ENCODE results near the gene IRGC. TPM values are rescaled to one million over a fixed set of nuclear protein-coding genes. Genes with fewer than 3 reads are reported as not detected.
A peak's percentile ranks its signal among the peaks of the same experiment; 100 is the strongest.

The IRGC gene
- total RNA-seq, 1 experiment from 2014 or later, result not detected

DNA sequence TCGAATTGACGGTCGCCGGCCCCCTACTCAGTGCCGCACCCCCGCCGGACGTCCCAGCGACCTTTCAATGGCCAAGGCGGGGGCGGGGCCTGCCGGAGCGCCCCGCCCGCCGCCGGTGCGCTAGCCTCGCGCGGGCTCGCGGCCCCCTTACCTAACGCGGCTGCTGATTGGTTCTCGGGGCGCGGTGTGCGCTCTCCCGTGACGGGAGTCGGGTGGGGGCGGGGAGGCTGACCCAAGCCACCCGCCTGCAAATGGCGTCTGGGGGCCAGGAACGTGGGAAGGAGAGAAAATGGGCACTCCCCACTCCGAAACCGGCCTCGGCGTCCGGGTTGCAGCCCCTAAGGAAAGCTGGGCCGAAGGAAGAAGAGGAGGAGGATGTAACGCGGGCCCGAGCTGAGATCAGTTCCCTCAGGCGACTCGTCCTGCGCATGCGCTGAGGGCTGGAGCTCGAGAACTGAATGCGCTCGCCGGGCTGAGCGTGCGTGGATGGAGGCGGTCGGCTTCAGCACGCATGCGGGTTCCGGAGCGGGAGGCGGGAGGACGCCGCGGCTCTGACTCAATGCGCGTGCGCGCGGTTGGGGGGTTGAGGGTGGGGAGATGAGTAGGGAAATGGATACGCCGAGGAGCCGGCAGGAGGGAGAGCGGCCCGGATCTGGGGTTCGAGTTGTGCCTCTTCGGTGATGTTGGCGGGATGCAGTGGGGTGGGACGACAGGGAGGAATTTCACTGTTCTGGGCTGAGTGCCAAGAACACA, 38.8 kb downstream of the IRGC start, which contains the start of gene SMG9 (continued):
- TF ChIP-seq CREB1 (CRISPR knock-in tag; IDR thresholded peaks at IDR 0.05), result no peak
- TF ChIP-seq, protein P1, sequence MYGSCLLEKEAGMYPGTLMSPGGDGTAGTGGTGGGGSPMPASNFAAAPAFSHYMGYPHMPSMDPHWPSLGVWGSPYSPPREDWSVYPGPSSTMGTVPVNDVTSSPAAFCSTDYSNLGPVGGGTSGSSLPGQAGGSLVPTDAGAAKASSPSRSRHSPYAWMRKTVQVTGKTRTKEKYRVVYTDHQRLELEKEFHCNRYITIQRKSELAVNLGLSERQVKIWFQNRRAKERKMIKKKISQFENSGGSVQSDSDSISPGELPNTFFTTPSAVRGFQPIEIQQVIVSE (CRISPR knock-in tag; IDR thresholded peaks at IDR 0.05; ENCODE audit: borderline replicate concordance), result no peak
- TF ChIP-seq ZNF232 (CRISPR knock-in tag; IDR thresholded peaks at IDR 0.05), result peak; percentile 78; the same call in 1 of the 2 replicates
- TF ChIP-seq, protein P2, sequence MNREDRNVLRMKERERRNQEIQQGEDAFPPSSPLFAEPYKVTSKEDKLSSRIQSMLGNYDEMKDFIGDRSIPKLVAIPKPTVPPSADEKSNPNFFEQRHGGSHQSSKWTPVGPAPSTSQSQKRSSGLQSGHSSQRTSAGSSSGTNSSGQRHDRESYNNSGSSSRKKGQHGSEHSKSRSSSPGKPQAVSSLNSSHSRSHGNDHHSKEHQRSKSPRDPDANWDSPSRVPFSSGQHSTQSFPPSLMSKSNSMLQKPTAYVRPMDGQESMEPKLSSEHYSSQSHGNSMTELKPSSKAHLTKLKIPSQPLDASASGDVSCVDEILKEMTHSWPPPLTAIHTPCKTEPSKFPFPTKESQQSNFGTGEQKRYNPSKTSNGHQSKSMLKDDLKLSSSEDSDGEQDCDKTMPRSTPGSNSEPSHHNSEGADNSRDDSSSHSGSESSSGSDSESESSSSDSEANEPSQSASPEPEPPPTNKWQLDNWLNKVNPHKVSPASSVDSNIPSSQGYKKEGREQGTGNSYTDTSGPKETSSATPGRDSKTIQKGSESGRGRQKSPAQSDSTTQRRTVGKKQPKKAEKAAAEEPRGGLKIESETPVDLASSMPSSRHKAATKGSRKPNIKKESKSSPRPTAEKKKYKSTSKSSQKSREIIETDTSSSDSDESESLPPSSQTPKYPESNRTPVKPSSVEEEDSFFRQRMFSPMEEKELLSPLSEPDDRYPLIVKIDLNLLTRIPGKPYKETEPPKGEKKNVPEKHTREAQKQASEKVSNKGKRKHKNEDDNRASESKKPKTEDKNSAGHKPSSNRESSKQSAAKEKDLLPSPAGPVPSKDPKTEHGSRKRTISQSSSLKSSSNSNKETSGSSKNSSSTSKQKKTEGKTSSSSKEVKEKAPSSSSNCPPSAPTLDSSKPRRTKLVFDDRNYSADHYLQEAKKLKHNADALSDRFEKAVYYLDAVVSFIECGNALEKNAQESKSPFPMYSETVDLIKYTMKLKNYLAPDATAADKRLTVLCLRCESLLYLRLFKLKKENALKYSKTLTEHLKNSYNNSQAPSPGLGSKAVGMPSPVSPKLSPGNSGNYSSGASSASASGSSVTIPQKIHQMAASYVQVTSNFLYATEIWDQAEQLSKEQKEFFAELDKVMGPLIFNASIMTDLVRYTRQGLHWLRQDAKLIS (CRISPR knock-in tag; IDR thresholded peaks at IDR 0.05; ENCODE audit: borderline replicate concordance), result no peak
- TF ChIP-seq TEAD1 (CRISPR knock-in tag; IDR thresholded peaks at IDR 0.05), result no peak
- TF ChIP-seq ETV6 (CRISPR knock-in tag; IDR thresholded peaks at IDR 0.05), result peak; percentile 55
- TF ChIP-seq GTF2I (CRISPR knock-in tag; conservative IDR thresholded peaks at IDR 0.05), result no peak
- TF ChIP-seq RORB (CRISPR knock-in tag; IDR thresholded peaks at IDR 0.05), result no peak
- TF ChIP-seq SOX15 (CRISPR knock-in tag; IDR thresholded peaks at IDR 0.05), result no peak
- TF ChIP-seq ZNF219 (CRISPR knock-in tag; IDR thresholded peaks at IDR 0.05; ENCODE audit: borderline replicate concordance), result no peak

DNA sequence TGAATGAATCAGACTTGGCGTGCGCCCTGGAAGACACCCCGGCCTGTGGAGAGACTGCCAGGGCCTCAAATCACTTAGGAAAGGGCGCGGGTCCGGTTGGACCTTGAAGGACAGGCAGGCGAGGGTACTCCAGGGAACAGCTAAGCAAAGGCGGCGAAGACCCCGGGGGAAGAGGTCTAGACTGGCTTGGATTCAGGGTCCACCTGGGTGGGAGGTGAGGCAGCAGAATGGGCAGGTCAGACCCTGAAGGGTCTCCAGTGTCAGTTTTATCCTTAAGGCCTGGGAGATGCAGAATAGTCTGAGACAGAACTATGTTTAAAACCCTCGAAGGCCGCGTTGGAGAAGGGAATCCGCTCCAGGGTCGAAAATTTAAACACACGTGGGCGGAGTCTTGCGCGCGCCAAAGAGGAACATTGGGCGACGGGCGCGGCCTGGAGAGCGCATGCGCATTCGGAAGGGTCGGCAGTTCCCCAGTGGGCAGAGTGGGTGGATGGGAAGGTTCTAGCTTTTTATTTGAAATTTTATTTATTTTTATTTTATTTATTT, 39.5 kb downstream of the IRGC start:
- ATAC-seq (peak; percentile 5), DNase-seq (ENCODE audit: low spot score) (peak; percentile 62)
- Mint-ChIP-seq H3K36me3 (peaks cover 15% of the 10 kb centered on the region), H3K9me3 (no peaks in the 10 kb centered on the region), H3K4me3 (peak overlapping the region; percentile 96), H3K27ac (peak overlapping the region; percentile 99), H3K4me1 (peaks cover 31% of the 10 kb centered on the region), H3K27me3 (ENCODE audit: low read depth) (no peaks in the 10 kb centered on the region)
- CTCF ChIA-PET, result interaction anchor here (0.5 to 7.7 kb wide), 9 partner anchors 10 to 198 kb away, joined by 3 to 76 read pairs (median 5); no protein-coding TSS in a partner anchor
- POLR2A ChIA-PET, result interaction anchor here (0.7 to 2.9 kb wide), 5 partner anchors 10 to 25 kb away, joined by 3 to 12 read pairs (median 3); partner anchors contain the start of gene KCNN4
- TF ChIP-seq, protein P3, sequence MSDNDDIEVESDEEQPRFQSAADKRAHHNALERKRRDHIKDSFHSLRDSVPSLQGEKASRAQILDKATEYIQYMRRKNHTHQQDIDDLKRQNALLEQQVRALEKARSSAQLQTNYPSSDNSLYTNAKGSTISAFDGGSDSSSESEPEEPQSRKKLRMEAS (CRISPR knock-in tag; IDR thresholded peaks at IDR 0.05), result peak; percentile 71
- TF ChIP-seq, protein P4, sequence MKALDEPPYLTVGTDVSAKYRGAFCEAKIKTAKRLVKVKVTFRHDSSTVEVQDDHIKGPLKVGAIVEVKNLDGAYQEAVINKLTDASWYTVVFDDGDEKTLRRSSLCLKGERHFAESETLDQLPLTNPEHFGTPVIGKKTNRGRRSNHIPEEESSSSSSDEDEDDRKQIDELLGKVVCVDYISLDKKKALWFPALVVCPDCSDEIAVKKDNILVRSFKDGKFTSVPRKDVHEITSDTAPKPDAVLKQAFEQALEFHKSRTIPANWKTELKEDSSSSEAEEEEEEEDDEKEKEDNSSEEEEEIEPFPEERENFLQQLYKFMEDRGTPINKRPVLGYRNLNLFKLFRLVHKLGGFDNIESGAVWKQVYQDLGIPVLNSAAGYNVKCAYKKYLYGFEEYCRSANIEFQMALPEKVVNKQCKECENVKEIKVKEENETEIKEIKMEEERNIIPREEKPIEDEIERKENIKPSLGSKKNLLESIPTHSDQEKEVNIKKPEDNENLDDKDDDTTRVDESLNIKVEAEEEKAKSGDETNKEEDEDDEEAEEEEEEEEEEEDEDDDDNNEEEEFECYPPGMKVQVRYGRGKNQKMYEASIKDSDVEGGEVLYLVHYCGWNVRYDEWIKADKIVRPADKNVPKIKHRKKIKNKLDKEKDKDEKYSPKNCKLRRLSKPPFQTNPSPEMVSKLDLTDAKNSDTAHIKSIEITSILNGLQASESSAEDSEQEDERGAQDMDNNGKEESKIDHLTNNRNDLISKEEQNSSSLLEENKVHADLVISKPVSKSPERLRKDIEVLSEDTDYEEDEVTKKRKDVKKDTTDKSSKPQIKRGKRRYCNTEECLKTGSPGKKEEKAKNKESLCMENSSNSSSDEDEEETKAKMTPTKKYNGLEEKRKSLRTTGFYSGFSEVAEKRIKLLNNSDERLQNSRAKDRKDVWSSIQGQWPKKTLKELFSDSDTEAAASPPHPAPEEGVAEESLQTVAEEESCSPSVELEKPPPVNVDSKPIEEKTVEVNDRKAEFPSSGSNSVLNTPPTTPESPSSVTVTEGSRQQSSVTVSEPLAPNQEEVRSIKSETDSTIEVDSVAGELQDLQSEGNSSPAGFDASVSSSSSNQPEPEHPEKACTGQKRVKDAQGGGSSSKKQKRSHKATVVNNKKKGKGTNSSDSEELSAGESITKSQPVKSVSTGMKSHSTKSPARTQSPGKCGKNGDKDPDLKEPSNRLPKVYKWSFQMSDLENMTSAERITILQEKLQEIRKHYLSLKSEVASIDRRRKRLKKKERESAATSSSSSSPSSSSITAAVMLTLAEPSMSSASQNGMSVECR (CRISPR knock-in tag; IDR thresholded peaks at IDR 0.05; ENCODE audit: borderline replicate concordance), result peak; percentile 41; the same call in 1 of the 2 replicates
- TF ChIP-seq HMGA2 (CRISPR knock-in tag; IDR thresholded peaks at IDR 0.05), result no peak; the same call in 1 of the 2 replicates
- TF ChIP-seq, protein P5, sequence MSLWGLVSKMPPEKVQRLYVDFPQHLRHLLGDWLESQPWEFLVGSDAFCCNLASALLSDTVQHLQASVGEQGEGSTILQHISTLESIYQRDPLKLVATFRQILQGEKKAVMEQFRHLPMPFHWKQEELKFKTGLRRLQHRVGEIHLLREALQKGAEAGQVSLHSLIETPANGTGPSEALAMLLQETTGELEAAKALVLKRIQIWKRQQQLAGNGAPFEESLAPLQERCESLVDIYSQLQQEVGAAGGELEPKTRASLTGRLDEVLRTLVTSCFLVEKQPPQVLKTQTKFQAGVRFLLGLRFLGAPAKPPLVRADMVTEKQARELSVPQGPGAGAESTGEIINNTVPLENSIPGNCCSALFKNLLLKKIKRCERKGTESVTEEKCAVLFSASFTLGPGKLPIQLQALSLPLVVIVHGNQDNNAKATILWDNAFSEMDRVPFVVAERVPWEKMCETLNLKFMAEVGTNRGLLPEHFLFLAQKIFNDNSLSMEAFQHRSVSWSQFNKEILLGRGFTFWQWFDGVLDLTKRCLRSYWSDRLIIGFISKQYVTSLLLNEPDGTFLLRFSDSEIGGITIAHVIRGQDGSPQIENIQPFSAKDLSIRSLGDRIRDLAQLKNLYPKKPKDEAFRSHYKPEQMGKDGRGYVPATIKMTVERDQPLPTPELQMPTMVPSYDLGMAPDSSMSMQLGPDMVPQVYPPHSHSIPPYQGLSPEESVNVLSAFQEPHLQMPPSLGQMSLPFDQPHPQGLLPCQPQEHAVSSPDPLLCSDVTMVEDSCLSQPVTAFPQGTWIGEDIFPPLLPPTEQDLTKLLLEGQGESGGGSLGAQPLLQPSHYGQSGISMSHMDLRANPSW (CRISPR knock-in tag; conservative IDR thresholded peaks at IDR 0.05; ENCODE audit: low read depth), result no peak
- 0 out of 2 replicates have a peak, but pooled peaks have one; percentile 11 for TF ChIP-seq NFE2L1 (CRISPR knock-in tag; IDR thresholded peaks at IDR 0.05)
- TF ChIP-seq, protein P6, sequence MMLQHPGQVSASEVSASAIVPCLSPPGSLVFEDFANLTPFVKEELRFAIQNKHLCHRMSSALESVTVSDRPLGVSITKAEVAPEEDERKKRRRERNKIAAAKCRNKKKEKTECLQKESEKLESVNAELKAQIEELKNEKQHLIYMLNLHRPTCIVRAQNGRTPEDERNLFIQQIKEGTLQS (CRISPR knock-in tag; conservative IDR thresholded peaks at IDR 0.05), result no peak
- TF ChIP-seq, protein P7, sequence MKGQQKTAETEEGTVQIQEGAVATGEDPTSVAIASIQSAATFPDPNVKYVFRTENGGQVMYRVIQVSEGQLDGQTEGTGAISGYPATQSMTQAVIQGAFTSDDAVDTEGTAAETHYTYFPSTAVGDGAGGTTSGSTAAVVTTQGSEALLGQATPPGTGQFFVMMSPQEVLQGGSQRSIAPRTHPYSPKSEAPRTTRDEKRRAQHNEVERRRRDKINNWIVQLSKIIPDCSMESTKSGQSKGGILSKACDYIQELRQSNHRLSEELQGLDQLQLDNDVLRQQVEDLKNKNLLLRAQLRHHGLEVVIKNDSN (CRISPR knock-in tag; IDR thresholded peaks at IDR 0.05), result peak; percentile 54; the same call in 1 of the 2 replicates
- peak; percentile 36 for TF ChIP-seq NFYB (CRISPR knock-in tag; conservative IDR thresholded peaks at IDR 0.05; ENCODE audit: low read depth)
- TF ChIP-seq, protein P8, sequence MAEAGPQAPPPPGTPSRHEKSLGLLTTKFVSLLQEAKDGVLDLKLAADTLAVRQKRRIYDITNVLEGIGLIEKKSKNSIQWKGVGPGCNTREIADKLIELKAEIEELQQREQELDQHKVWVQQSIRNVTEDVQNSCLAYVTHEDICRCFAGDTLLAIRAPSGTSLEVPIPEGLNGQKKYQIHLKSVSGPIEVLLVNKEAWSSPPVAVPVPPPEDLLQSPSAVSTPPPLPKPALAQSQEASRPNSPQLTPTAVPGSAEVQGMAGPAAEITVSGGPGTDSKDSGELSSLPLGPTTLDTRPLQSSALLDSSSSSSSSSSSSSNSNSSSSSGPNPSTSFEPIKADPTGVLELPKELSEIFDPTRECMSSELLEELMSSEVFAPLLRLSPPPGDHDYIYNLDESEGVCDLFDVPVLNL (CRISPR knock-in tag; IDR thresholded peaks at IDR 0.05; ENCODE audit: borderline replicate concordance, low read depth), result 0 out of 2 replicates have a peak, but pooled peaks have one; percentile 17
